Measurements from ENCODE around the gene GUK1.

Gene GUK1

GRCh38 chr1:228174482-228175315, 34.6 kb downstream of the GUK1 start:
- no peak overlapping the region for H3K4me3 ChIP-seq (replicated peaks in 1 of 2; ENCODE audit: low read depth in 2 of 2, low read length in 2 of 2)
- DNase-seq (ENCODE audit: low read depth in 2 of 2): peak in 1 of 2 donors; percentile 22
- TF ChIP-seq CTCF (IDR thresholded peaks at IDR 0.05; ENCODE audit: low read depth, low read length): no peak

- DNase-seq (ENCODE audit: low read depth in 2 of 2): no peak
- TF ChIP-seq CTCF (IDR thresholded peaks at IDR 0.05; ENCODE audit: low read depth, low read length): no peak
- no peak overlapping the region for H3K4me3 ChIP-seq (replicated peaks in 1 of 2; ENCODE audit: low read depth in 2 of 2, low read length in 2 of 2)
Measured at GRCh38 chr1:228175316-228176023, 35.4 kb downstream of the GUK1 start.

- no peak overlapping the region for H3K4me3 ChIP-seq (replicated peaks in 1 of 2; ENCODE audit: low read depth in 2 of 2, low read length in 2 of 2)
- no peak for DNase-seq (ENCODE audit: low read depth in 2 of 2)
- no peak for TF ChIP-seq CTCF (IDR thresholded peaks at IDR 0.05; ENCODE audit: low read depth, low read length)
Measured at GRCh38 chr1:228176024-228176395, 35.9 kb downstream of the GUK1 start.

DNA sequence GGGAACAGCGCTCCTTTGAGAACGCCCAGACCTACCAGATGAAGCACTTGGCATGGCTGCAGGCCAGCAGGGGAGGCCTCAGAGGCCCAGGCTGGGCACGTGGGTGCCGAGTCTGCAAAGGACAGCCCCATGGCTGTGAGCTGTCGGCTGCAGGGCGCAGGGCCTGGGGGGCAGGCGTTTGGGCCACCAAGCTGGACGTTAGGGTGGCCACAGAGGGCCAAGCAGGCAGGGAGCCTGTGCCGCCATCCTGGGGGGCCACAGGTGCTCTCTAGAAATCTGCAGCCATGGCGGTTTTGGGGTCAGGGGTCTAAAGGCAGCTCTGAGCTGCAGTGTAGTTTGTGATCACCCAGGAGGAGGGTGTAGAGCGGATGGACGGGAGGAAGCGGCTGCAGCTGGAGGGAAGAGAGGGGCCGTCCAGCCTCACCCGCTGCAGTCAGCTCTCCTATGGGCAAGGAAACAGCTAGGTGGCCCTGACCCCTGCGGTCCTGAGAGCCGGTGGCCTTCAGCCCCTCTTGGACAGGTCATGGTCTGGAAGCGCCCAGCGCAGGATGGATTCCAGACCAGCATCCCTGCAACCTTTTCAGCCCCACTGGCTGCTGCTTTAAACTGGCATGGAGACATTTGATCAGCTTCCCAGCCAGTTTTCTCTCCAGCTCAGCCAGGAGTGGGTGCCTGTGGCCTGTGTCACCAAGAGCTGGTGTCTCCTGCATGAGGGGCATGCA, 36.5 kb downstream of the GUK1 start:
- no peak for DNase-seq (ENCODE audit: low read depth in 2 of 2)
- no peak for TF ChIP-seq CTCF (IDR thresholded peaks at IDR 0.05; ENCODE audit: low read depth, low read length)
- H3K4me3 ChIP-seq (replicated peaks in 1 of 2; ENCODE audit: low read depth in 2 of 2, low read length in 2 of 2): no peak overlapping the region

DNA sequence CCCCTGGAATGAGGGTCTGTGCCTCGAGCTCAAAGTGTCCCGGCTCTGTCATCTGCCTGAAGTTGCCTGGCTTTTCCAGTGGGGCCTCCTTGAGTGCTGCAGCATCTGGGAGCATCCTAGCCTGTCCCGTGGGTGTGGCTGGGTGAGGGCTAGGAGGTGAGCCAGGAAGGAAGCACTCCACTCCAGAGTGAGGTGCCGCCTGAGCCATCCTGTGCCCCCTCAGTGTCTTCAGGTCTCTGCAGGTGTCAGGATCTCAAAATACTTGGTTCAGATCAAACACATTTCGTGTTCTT, 37.0 kb downstream of the GUK1 start:
- no peak overlapping the region for H3K4me3 ChIP-seq (replicated peaks in 1 of 2; ENCODE audit: low read depth in 2 of 2, low read length in 2 of 2)
- DNase-seq (ENCODE audit: low read depth in 2 of 2): no peak
- no peak for TF ChIP-seq CTCF (IDR thresholded peaks at IDR 0.05; ENCODE audit: low read depth, low read length)

DNA sequence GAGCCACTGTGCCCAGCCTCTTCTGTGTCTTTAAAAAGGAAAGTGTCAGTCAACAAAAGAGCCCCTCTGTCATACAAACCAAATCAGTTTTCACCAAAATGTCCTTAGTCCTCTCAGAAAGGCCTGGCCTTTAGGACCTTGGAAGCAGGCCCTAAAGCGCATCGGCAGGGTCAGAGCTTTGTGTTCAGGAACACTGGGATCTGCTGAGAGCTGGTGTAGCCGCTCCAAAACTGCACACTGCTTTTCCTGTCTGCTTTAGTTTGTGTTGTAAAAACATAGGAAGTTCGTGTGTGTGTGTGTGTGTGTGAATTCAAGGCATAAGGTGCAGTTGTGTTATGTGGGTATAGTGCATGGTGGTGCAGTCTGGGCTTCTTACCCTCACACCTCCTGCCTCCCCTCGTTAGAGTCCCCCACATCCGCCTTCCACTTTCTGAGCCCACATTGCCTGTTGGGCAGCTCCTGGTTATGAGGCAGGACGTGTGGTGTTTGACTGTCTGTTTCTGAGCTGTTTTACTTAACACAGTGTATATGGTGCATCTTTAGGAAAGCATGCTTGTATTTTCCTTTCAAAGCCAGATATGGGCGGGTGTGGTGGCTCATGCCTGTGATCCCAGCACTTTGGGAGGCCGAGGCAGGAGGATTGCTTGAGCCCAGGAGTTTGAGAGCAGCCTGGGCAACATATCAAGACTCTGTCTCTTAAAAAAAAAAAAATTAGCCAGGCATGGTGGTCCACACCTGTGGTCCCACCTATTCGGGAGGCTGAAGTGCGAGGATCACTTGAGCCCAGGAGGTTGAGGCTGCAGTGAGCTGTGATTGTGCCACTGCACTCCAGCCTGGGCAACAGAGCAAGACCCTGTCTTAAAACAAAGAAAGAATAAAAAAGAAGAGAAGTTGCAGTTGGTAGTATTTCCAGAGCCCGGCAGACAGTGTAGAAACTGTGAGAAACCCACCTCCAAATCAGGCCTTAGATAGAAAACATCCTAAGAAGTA, 37.9 kb downstream of the GUK1 start:
- DNase-seq (ENCODE audit: low read depth in 2 of 2): no peak
- TF ChIP-seq CTCF (IDR thresholded peaks at IDR 0.05; ENCODE audit: low read depth, low read length): no peak
- H3K4me3 ChIP-seq (replicated peaks in 1 of 2; ENCODE audit: low read depth in 2 of 2, low read length in 2 of 2): no peak overlapping the region

Data from cardiac fibroblast (primary cell).